Prostate gland (tissue), 2 donors: ENCODE data around the gene SKIC8. TPM values are rescaled to one million over a fixed set of nuclear protein-coding genes. Genes with fewer than 3 reads are reported as not detected.

Experiments
- DNase-seq: peaks from one replicate; pipeline ENCODE4 v3.0.0-alpha.2; 2019; ENCODE audit warnings: low spot score
- H3K27ac ChIP-seq, 2 donors: fragments of 200-600 bp; sonication (generic); 2 replicates each; pipeline ENCODE4 v1.5.1; 2017 to 2019
- H3K27me3 ChIP-seq: fragments of 200-600 bp; sonication (generic); replicated peaks from 2 replicates; pipeline ENCODE4 v1.5.1; 2019; ENCODE audit not compliant: insufficient read depth
- H3K36me3 ChIP-seq, 2 donors: fragments of 200-600 bp; sonication (generic); 1 replicate in 1 of 2; 2 replicates in 1 of 2; pipeline versions ENCODE4 v1.5.1 to v1.8.1; 2017 to 2019
- H3K4me1 ChIP-seq: fragments of 200-600 bp; sonication (generic); replicated peaks from 2 replicates; pipeline ENCODE4 v1.5.1; 2019
- H3K4me3 ChIP-seq, 2 donors: fragments of 200-600 bp; sonication (generic); 2 replicates each; pipeline ENCODE4 v1.5.1; 2017 to 2019
- H3K9me3 ChIP-seq: fragments of 200-600 bp; sonication (generic); 2 replicates; pipeline ENCODE4 v1.5.1; 2017
- POLR2A ChIP-seq: fragments of 450-650 bp; IDR thresholded peaks from one replicate; pipeline ENCODE4 v1.6.1; 2016; ENCODE audit warnings: antibody characterized with exemption, mild to moderate bottlenecking
- POLR2AphosphoS5 ChIP-seq: sonication (generic); formaldehyde crosslinking; IDR thresholded peaks from one replicate; pipeline ENCODE4 v1.6.1; 2017; ENCODE audit warnings: antibody characterized with exemption
- WGBS: methylation state at CpG from one replicate; pipeline ENCODE4 v1.1.5; 2018; 5-methylcytosine and 5-hydroxymethylcytosine counted together
- intact Hi-C: fragments of 100-400 bp; cut with DNase I; formaldehyde crosslinking; loops from one replicate; pipeline ENCODE4 v1.14.2; 2022
- total RNA-seq, 2 donors: library from RNA; depleted of rRNA; stranded (reverse); fragments of >200 nt; gene quantifications; one replicate each; pipeline ENCODE4 v1.1.0, GENCODE V29; 2016
- TF ChIP-seq, protein P1 (sequence below), 4 experiments: fragments of 200-600 bp in 2 of 4; fragments of 450-650 bp in 2 of 4; sonication (generic) in 2 of 4; IDR thresholded peaks; 1 replicate in 3 of 4; 2 replicates in 1 of 4; pipeline ENCODE4 v1.5.1; 2016 to 2019; ENCODE audit warnings: antibody characterized with exemption in 4 of 4, mild to moderate bottlenecking in 2 of 4, moderate library complexity in 2 of 4

The SKIC8 gene
- total RNA-seq, 2 donors from 2014 or later: 58.1 to 109 TPM

DNA sequence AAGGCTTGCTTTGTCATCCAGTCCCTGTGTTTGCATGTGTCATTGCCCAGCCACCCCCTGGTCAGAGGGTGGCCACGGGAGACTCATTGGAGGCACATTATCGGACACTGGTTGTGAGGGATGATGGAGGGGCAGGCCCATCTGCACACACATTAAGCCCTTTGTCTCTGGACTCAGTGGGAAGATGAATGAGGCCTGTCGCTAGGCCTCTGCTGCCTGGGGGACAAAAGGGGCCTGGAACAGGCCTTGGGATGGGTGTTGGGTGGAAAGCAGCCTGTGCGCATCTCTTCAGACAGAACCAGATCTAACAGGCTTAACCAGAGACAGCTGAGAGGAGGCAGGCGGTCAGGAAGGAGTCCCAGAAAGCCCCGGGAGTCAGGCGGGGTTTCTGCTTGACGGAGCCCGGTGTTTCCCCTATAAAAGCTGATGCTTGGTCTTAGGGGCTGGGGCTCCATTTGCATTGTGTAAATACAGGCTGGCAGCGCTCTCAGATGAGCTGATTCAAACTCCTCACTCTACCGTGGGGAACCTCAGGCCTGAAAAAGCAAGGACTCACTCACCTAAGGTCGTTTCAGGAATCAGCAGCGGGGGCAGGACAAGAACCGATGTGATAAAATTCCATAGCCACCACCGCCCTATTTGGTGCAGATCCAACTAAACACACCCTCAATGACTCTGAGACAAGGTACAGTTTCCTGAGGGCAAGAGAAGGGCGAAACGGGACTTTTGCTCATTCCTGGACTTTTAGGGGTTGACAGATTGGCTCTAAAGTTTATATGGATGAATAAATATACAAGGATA lies 17.1 kb upstream of the SKIC8 start:
- Histone ChIP-seq H3K27ac (no peak overlapping the region), H3K4me3 (no peak overlapping the region), H3K36me3 (no peaks in the 10 kb centered on the region), H3K27me3 (no peaks in the 10 kb centered on the region), H3K4me1 (no peaks in the 10 kb centered on the region), H3K9me3 (no peaks in the 10 kb centered on the region)
- intact Hi-C loops: no loop called here
- WGBS: 55% methylated on average over 17 of the region's 17 CpGs
- TF ChIP-seq POLR2AphosphoS5 (no peak), POLR2A (no peak)
- TF ChIP-seq, protein P1, sequence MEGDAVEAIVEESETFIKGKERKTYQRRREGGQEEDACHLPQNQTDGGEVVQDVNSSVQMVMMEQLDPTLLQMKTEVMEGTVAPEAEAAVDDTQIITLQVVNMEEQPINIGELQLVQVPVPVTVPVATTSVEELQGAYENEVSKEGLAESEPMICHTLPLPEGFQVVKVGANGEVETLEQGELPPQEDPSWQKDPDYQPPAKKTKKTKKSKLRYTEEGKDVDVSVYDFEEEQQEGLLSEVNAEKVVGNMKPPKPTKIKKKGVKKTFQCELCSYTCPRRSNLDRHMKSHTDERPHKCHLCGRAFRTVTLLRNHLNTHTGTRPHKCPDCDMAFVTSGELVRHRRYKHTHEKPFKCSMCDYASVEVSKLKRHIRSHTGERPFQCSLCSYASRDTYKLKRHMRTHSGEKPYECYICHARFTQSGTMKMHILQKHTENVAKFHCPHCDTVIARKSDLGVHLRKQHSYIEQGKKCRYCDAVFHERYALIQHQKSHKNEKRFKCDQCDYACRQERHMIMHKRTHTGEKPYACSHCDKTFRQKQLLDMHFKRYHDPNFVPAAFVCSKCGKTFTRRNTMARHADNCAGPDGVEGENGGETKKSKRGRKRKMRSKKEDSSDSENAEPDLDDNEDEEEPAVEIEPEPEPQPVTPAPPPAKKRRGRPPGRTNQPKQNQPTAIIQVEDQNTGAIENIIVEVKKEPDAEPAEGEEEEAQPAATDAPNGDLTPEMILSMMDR (IDR thresholded peaks at IDR 0.05): no peak
- DNase-seq: no peak

DNA sequence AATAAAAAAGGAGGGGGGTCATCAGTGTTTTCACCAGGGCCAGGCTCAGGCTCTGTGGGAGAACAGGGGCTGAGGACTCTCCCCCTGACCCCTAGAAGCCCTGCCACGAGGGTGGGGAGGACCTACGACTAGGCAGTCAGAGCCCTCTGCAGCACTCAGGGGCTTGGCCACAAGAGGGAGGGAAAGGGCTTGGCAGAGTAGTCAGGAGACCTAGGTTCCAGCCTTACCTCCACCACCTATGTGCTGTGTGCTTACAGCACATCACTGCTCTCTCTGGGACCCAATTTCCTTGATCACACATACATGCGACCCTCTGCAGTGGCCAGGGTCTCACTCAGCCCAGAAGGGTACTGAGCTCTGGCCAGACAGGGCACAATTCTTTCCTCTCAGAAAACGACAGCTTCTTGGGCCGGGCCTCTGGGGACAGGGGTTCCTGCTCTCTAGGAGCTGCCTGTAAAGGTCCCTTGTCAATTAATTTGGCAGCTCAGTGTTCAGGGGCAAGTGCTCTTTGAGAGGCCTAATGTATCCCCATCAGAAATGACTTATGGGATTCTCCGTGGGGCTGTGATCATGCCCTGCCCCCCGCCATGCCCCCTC lies 16.4 kb upstream of the SKIC8 start:
- no peak for DNase-seq
- intact Hi-C loops: no loop called here
- H3K27me3 ChIP-seq: no peaks in the 10 kb centered on the region
- no peak overlapping the region for H3K27ac ChIP-seq
- no peaks in the 10 kb centered on the region for H3K9me3 ChIP-seq
- H3K4me3 ChIP-seq: no peak overlapping the region
- H3K4me1 ChIP-seq: no peaks in the 10 kb centered on the region
- no peaks in the 10 kb centered on the region for H3K36me3 ChIP-seq
- 85% methylated on average over 7 of the region's 7 CpGs for WGBS
- TF ChIP-seq, protein P1 (IDR thresholded peaks at IDR 0.05): no peak
- no peak for TF ChIP-seq POLR2A
- no peak for TF ChIP-seq POLR2AphosphoS5

DNA sequence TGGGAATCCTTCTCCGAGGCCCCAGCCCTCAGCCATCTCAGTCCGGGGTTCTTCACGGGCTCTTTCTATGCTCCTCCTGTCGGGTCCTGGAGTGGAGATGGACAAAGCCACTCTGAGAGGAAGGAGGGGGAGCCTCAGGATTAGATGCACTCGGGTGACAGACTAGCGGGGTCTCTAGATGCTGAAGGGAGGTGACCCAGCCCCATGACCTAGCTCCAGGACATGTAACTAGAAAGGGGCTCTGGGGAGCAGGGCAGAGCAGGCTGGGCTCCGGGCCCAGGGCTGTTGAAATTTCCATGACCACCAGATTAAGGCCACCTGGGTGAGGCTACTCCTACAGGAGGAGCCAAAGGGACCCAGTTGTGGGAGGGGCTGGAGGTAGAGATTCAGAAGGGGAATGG lies 14.8 kb upstream of the SKIC8 start:
- TF ChIP-seq POLR2A (no peak), POLR2AphosphoS5 (no peak)
- TF ChIP-seq, protein P1 (IDR thresholded peaks at IDR 0.05): no peak
- 87% methylated on average over 7 of the region's 7 CpGs for WGBS
- Histone ChIP-seq H3K4me3 (no peak overlapping the region), H3K27me3 (no peaks in the 10 kb centered on the region), H3K36me3 (no peaks in the 10 kb centered on the region), H3K27ac (no peak overlapping the region), H3K9me3 (no peaks in the 10 kb centered on the region), H3K4me1 (no peaks in the 10 kb centered on the region)
- DNase-seq: no peak
- intact Hi-C loops: no loop called here

DNA sequence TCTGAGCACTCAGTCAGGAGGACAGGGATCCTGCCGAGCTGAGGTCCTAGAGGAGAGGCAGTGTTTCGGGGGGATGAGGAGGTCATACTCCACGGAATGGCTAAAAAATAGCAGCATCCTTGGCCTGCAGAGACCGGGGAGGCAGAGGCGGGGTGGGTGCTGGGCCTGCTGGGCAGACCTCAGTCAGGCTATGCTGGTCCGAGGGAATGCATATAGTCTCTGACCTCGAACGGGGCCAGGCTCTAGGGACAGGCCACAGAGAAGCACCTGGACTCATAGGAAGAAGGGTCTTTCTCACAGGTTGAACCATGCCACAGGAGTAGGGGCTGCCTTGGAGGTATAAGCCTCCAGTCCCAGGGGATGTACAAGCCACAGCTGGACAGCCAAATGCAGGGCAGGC lies 14.0 kb upstream of the SKIC8 start:
- H3K9me3 ChIP-seq: no peaks in the 10 kb centered on the region
- intact Hi-C loops: no loop called here
- DNase-seq: no peak
- H3K4me3 ChIP-seq: no peak overlapping the region
- H3K27me3 ChIP-seq: no peaks in the 10 kb centered on the region
- 82% methylated on average over 8 of the region's 8 CpGs for WGBS
- no peak overlapping the region for H3K27ac ChIP-seq
- TF ChIP-seq POLR2A (no peak), POLR2AphosphoS5 (no peak)
- TF ChIP-seq, protein P1 (IDR thresholded peaks at IDR 0.05): no peak
- H3K36me3 ChIP-seq: no peaks in the 10 kb centered on the region
- no peaks in the 10 kb centered on the region for H3K4me1 ChIP-seq

DNA sequence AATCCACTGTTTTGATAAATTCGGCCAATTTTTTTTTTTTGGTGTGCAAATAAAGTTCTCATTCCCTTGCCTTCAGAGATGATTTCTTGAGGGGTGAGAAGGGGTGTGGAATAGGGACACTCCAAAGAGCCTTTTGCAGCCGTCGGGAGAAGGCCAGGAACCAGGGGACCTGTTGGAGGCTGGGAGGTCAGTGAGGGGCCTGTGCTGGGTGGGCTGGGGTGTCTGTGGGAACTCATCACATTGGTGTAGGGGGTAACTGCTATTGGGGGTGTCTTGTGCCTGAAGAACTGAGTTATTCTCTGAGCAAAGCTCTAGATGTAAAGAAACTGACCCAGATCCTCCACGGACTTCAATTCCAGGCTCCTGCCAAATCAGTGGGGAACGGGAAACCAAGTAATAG lies 13.5 kb upstream of the SKIC8 start:
- H3K36me3 ChIP-seq: no peaks in the 10 kb centered on the region
- H3K9me3 ChIP-seq: no peaks in the 10 kb centered on the region
- no peaks in the 10 kb centered on the region for H3K4me1 ChIP-seq
- no peak overlapping the region for H3K4me3 ChIP-seq
- no peak for DNase-seq
- intact Hi-C loops: no loop called here
- TF ChIP-seq POLR2A: no peak
- TF ChIP-seq POLR2AphosphoS5: no peak
- TF ChIP-seq, protein P1 (IDR thresholded peaks at IDR 0.05): no peak
- 91% methylated on average over 5 of the region's 5 CpGs for WGBS
- no peaks in the 10 kb centered on the region for H3K27me3 ChIP-seq
- no peak overlapping the region for H3K27ac ChIP-seq
